IPS-15b (cell line): ENCODE data around the gene CHAT.

Experiments used
- H3K27me3 ChIP-seq: one replicate; pipeline ENCODE4 v1.6.1; 2013; ENCODE audit warnings: low read length; ENCODE audit not compliant: control insufficient read depth, insufficient read depth
- H3K36me3 ChIP-seq: one replicate; pipeline ENCODE4 v1.6.1; 2013; ENCODE audit warnings: low read length; ENCODE audit not compliant: control insufficient read depth, insufficient read depth
- H3K4me1 ChIP-seq: one replicate; pipeline ENCODE4 v1.6.1; 2013; ENCODE audit warnings: mild to moderate bottlenecking, low read length; ENCODE audit not compliant: control insufficient read depth, insufficient read depth
- H3K4me3 ChIP-seq: one replicate; pipeline ENCODE4 v1.5.1; 2013; ENCODE audit warnings: low read depth, low read length
- H3K9ac ChIP-seq: one replicate; pipeline ENCODE4 v1.6.1; 2013; ENCODE audit warnings: low read depth, mild to moderate bottlenecking, low read length
- H3K9me3 ChIP-seq: one replicate; pipeline ENCODE4 v1.6.1; 2013; ENCODE audit warnings: mild to moderate bottlenecking, low read length; ENCODE audit not compliant: control insufficient read depth, insufficient read depth

Gene CHAT

DNA sequence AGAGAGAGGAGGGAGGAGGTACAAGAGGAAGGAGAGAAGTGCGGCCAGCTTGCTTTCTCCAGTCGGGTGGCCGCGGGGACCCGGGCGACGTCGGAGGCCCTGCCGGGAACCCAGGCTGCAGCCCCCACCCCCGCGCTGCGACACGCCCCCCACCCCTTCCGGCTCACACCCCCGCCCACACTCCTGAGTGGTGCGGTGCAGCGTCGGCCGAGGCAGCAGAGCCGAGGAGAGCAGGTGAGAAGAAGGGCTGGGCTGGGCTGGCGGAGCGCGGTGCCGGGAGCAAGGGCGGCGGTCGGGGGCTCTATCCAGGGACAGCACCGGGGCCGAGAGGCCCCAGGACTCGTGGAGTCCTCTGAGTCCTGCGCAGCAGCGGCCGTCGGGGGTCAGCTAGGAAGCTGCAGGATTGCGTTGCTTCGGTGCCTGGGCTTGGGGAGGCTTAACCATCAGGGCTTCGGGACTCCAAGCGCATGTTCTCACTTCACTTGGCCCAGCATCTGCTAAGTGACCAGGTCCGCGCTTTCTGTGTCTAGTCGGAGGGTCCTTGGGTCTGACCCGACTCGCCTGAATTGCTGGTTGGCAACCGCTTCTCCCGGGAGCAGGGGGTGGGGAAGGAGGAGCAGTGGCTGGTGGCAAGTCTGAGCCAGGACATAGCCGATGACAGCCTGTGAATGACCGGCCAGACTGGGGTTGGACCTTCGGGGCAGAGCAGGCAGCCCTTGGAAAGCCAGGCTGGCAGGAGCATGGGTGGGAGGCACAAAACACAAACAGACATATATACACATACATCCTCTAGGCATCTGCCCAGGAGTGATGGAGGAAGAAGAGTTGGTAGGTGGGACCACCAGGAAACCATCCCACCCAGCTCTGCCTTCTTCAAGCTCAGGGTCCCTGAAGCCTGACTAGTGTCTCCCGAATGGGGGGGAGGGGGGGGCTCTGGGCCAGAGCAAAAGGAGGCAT is 683 bp downstream of the CHAT start:
- peak overlapping the region; percentile 41 for H3K4me3 ChIP-seq

DNA sequence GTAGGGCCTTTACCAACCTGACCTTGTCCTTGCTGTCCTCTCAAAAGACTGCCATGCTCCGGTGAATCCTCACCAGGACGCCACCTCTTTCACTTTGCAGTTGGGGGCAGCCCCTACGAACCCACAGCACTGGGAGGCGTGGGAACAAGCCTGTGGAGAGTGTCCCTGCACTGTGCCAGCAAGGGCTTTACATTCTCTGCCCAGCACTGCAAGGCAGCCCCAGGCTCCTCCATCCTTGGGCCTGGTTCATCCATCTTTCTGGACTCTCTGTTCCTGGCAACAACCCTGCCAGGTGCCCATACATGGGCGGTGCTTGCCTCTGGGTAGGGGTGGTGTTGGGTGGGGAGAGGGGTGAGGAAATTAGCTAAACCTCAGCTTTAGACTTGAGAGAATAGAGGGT is 1.4 kb downstream of the CHAT start:
- H3K9ac ChIP-seq, result no peak overlapping the region
- H3K4me3 ChIP-seq, result peak overlapping the region; percentile 8
- H3K36me3 ChIP-seq, result no peaks in the 10 kb centered on the region
- peaks cover 7% of the 10 kb centered on the region for H3K4me1 ChIP-seq
- peaks cover 92% of the 10 kb centered on the region for H3K27me3 ChIP-seq
- H3K9me3 ChIP-seq, result no peaks in the 10 kb centered on the region

More for the DNA sequence above, 683 bp downstream of the CHAT start:
- no peak overlapping the region for H3K9ac ChIP-seq
- peaks cover 7% of the 10 kb centered on the region for H3K4me1 ChIP-seq
- peaks cover 92% of the 10 kb centered on the region for H3K27me3 ChIP-seq
- H3K9me3 ChIP-seq, result no peaks in the 10 kb centered on the region
- no peaks in the 10 kb centered on the region for H3K36me3 ChIP-seq

DNA sequence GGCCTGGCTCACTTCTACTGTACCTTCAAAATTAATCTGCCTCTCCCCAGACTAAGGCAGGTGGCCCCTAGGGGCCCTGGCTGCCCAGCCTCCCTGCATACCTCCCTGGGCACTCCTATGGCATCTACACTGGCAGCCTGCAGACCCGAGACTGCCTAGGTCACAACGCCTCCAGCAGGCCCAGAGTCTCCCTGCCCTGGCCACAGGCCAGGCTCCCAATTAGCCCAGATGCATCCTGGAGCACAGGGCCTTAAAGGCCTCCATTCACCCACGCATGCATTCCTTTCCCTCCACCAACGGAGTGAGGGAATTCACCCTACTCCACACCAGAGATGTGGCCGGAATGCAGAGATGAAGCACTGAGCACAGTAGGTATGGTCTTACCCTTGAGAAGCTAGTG is 1.9 kb downstream of the CHAT start:
- H3K27me3 ChIP-seq, result peaks cover 91% of the 10 kb centered on the region
- H3K9me3 ChIP-seq, result no peaks in the 10 kb centered on the region
- peaks cover 7% of the 10 kb centered on the region for H3K4me1 ChIP-seq
- no peaks in the 10 kb centered on the region for H3K36me3 ChIP-seq
- H3K9ac ChIP-seq, result no peak overlapping the region
- no peak overlapping the region for H3K4me3 ChIP-seq

DNA sequence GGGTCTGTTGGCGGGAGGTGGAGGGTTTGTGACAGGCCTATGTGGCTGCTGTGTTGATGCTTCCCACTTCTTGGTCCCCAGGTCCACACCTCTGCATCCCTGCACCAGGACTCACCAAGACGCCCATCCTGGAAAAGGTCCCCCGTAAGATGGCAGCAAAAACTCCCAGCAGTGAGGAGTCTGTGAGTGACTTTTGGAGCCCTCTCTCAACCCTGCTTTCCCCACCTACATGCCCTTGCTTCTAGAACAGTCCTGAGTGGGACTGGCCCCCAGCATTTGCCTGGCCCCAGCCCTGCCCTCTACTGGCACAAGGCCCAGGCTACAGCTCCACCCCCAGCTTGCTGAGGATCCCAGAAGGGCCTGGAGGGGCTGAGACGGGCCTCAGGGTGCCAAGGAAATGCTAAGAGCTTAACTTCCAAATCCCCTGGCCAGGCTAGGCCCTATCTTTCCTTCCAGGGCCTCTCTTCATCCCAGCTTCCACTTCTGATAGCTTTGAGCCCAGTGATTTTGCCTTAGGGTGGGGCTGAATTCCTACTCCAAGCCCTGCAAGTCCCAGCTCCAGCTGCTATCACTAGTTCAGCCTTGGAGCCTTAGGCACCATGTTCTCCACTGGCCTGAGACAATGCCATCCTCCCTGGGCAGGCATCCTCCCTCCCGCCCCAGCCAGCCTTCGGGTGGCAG is 2.7 kb downstream of the CHAT start:
- Histone ChIP-seq H3K4me3 (no peak overlapping the region), H3K27me3 (peaks cover 86% of the 10 kb centered on the region), H3K36me3 (no peaks in the 10 kb centered on the region), H3K9me3 (no peaks in the 10 kb centered on the region), H3K9ac (no peak overlapping the region), H3K4me1 (peaks cover 7% of the 10 kb centered on the region)

DNA sequence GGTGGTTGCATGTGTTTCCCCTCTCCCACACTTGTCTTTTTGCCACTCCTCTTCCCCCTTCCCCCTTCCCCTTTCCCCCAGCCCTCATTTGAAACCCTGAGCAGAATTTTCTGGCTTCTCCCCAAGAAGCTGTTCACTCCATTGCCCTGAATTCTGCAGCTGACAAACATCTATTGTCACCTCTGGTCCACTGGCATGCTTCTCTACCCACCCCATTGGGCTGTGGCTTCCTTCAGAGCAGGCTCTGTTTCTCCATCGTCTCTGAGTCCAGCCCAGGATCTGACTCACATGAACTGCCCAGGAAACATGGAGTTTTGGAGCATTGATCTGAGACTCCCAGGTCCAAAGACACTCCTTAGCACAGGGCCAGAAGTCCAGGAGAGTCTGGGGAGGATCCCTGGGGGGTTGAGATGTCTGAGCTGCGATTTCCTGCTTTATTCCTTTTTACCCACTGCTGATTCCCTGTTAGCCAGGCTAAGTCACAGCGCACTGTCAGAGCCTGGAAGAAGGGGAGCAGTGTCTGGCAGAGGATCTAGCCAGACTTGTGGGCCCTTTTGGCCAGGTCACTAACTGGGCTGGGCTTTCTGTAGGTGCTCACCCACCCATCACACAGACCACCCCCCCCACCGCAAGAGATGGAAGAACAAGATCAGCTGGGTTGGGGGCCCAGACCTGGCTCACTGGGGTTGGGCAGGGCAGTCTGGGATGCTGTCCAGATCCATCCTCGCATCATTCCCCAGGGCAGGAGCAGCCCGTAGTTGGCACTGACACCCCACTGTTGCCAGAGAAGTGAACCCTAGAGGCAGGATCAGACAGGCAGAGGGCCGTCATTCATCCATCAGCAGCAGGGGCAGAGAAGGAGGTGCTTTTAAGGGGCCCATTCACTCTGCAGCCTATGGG is 3.5 kb downstream of the CHAT start:
- no peaks in the 10 kb centered on the region for H3K9me3 ChIP-seq
- peaks cover 81% of the 10 kb centered on the region for H3K27me3 ChIP-seq
- no peak overlapping the region for H3K4me3 ChIP-seq
- H3K9ac ChIP-seq, result no peak overlapping the region
- H3K36me3 ChIP-seq, result no peaks in the 10 kb centered on the region
- H3K4me1 ChIP-seq, result peaks cover 5% of the 10 kb centered on the region

DNA sequence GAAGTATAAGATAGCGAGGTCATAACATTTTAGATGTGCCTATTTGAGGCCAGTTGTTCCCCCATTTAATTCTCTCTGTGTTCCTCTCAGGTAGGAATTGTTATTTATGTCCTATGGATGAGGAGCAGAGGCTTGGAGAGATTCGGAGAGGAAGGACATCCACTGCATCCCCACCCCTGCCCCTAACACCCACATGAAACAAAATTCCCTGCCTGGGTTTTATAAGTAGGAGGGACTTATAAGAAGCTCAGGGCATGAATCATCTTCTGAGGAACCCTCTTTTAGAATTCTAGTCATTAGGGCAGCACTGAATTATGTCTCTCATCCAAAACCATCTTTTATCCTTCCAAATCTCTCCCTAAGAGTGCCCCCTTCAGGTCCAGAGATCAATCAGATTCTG is 5.0 kb downstream of the CHAT start:
- Histone ChIP-seq H3K4me3 (no peak overlapping the region), H3K36me3 (no peaks in the 10 kb centered on the region), H3K27me3 (peaks cover 76% of the 10 kb centered on the region), H3K4me1 (peaks cover under 1% of the 10 kb centered on the region), H3K9me3 (no peaks in the 10 kb centered on the region), H3K9ac (no peak overlapping the region)

DNA sequence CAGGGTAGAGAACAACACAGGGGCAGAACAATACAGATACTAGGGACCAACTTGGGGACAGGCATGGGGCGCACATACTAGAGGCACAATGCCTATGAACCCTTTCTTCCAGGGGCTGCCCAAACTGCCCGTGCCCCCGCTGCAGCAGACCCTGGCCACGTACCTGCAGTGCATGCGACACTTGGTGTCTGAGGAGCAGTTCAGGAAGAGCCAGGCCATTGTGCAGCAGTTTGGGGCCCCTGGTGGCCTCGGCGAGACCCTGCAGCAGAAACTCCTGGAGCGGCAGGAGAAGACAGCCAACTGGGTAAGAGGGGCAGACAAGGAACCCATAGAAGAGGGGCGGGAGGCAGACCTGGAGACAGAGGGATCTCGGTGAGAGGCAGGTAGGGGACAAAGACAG is 5.8 kb downstream of the CHAT start:
- no peaks in the 10 kb centered on the region for H3K4me1 ChIP-seq
- H3K9me3 ChIP-seq, result no peaks in the 10 kb centered on the region
- no peak overlapping the region for H3K9ac ChIP-seq
- no peak overlapping the region for H3K4me3 ChIP-seq
- peaks cover 76% of the 10 kb centered on the region for H3K27me3 ChIP-seq
- H3K36me3 ChIP-seq, result no peaks in the 10 kb centered on the region

DNA sequence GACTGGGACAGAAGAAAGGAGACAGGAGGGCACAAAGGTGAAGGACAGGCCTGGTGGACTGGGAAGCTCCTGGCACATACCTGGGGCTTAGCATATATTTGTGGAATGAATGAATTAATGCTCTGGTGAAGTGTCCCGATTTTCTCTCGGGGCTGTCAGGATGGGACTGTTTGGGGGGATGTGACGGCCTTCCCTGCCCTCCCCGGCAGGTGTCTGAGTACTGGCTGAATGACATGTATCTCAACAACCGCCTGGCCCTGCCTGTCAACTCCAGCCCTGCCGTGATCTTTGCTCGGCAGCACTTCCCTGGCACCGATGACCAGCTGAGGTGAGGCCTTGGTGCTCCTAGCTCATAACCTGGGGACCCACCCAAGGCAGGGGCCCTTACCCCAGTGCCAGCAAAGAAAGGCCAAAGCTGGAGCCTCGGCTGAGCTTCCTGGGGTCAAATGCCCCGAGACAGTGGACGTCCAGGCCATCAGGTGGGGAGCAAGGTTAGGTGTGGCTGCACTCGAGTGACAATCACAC is 6.5 kb downstream of the CHAT start:
- no peaks in the 10 kb centered on the region for H3K4me1 ChIP-seq
- H3K27me3 ChIP-seq, result peaks cover 73% of the 10 kb centered on the region
- H3K4me3 ChIP-seq, result no peak overlapping the region
- no peaks in the 10 kb centered on the region for H3K36me3 ChIP-seq
- no peaks in the 10 kb centered on the region for H3K9me3 ChIP-seq
- H3K9ac ChIP-seq, result no peak overlapping the region

DNA sequence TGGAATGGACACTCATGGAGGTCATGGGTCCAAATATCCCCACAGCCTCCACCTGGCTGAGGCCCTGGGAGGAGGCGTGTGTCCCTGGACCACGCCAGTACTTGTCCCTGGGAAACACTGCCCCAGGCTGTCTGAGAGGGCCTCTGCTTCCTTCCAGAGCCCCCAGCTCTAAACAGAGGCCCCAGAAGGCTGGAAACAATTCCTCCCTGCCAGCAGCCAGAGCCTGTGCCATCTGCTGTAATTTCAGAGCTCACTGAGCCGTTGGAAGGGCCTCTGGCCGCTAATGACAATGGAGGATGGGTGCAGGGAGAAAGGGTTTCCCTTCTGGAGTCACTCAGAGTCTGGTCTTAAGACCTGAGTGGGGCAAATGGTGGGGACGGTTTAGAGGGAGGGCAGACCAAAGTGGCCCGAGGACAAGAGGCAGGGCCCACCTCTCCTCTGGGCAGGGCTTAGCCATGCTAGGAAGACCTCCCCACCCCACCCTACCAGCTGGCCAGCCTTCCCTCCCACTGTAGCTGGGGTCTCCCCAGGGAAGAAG is 7.1 kb downstream of the CHAT start:
- H3K4me1 ChIP-seq, result no peaks in the 10 kb centered on the region

DNA sequence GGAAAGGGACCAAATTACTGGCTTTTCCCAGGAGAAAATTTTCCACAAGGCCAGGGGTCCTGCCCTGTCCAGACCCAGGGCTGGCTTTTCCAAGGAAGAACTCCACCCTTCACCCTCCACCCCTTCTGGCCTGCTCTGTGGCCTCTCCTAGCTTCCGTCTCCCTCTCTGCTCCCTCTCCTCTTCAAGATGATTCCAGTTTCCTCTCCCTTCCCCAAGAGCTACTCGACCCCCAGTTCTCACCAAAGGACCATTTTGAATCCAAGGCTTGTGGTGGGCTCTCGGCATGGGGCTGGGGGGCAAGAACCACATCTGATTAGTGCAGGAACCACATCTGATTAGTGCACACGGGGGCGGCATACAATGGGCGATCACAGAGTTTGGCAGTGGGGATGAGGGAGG is 7.7 kb downstream of the CHAT start:
- Histone ChIP-seq H3K4me3 (no peak overlapping the region), H3K36me3 (no peaks in the 10 kb centered on the region), H3K4me1 (no peaks in the 10 kb centered on the region), H3K27me3 (peaks cover 61% of the 10 kb centered on the region), H3K9ac (no peak overlapping the region), H3K9me3 (no peaks in the 10 kb centered on the region)

More for the DNA sequence above, 7.1 kb downstream of the CHAT start:
- Histone ChIP-seq H3K36me3 (no peaks in the 10 kb centered on the region), H3K9me3 (no peaks in the 10 kb centered on the region), H3K9ac (no peak overlapping the region), H3K27me3 (peaks cover 67% of the 10 kb centered on the region), H3K4me3 (no peak overlapping the region)
